AG09309 (cell line): ENCODE results near the gene CDK14.

Experiments used
- DNase-seq: peaks from one replicate; pipeline ENCODE4 v3.0.0-alpha.2; 2010; ENCODE audit warnings: low read depth
- H3K4me3 ChIP-seq: 2 replicates; pipeline ENCODE4 v1.5.1; 2011; ENCODE audit warnings: mild to moderate bottlenecking, low read depth, low read length, moderate library complexity; ENCODE audit not compliant: control insufficient read depth
- TF ChIP-seq, protein P1 (sequence below): IDR thresholded peaks from 2 replicates; pipeline ENCODE4 v1.5.1; 2011; ENCODE audit warnings: mild to moderate bottlenecking, low read depth, low read length, inconsistent platforms; ENCODE audit not compliant: insufficient read depth, control insufficient read depth; ENCODE audit errors: missing control alignments

Gene CDK14

DNA sequence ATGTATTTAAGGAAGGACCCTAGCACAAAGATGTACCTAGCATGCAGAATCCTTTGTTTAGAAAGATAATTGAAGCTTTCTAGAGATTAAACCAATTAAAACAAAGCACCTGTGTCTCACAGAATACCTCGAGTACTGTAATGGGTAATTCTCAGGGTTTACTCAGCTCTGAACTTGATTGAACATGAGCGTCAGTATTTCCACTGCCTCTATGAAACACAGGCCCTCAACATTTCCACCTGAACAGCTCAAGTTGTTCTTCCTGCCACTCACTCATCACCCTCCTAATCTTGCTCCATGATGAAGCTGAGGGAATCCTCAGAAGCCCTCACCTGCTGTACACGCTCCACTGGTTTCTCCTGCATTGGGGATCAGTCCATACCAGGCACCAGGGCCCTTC, 634.4 kb downstream of the CDK14 start:
- TF ChIP-seq, protein P1, sequence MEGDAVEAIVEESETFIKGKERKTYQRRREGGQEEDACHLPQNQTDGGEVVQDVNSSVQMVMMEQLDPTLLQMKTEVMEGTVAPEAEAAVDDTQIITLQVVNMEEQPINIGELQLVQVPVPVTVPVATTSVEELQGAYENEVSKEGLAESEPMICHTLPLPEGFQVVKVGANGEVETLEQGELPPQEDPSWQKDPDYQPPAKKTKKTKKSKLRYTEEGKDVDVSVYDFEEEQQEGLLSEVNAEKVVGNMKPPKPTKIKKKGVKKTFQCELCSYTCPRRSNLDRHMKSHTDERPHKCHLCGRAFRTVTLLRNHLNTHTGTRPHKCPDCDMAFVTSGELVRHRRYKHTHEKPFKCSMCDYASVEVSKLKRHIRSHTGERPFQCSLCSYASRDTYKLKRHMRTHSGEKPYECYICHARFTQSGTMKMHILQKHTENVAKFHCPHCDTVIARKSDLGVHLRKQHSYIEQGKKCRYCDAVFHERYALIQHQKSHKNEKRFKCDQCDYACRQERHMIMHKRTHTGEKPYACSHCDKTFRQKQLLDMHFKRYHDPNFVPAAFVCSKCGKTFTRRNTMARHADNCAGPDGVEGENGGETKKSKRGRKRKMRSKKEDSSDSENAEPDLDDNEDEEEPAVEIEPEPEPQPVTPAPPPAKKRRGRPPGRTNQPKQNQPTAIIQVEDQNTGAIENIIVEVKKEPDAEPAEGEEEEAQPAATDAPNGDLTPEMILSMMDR: no peak

DNA sequence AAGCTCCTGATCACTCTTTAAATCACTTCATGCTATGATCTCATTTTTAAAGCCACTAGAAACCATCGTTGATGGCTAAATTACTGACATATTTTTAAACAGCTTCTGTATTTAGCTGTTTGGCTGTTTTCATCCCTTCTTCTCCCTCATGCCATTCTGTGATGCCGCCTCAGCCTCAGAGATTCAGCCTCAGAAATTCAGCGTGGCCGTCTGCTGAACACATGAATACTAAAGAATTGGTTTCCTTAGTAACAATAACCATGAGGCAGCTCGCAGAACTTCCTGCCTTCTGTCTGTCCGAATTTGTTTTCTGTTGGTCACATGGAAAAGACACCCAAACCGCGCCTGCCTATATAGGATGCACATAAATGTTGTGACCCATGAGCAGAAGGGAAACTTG, 637.1 kb downstream of the CDK14 start:
- TF ChIP-seq, protein P1: no peak
- no peak for DNase-seq
- no peak overlapping the region for H3K4me3 ChIP-seq

More for the DNA sequence above, 634.4 kb downstream of the CDK14 start:
- no peak for DNase-seq
- H3K4me3 ChIP-seq: no peak overlapping the region

DNA sequence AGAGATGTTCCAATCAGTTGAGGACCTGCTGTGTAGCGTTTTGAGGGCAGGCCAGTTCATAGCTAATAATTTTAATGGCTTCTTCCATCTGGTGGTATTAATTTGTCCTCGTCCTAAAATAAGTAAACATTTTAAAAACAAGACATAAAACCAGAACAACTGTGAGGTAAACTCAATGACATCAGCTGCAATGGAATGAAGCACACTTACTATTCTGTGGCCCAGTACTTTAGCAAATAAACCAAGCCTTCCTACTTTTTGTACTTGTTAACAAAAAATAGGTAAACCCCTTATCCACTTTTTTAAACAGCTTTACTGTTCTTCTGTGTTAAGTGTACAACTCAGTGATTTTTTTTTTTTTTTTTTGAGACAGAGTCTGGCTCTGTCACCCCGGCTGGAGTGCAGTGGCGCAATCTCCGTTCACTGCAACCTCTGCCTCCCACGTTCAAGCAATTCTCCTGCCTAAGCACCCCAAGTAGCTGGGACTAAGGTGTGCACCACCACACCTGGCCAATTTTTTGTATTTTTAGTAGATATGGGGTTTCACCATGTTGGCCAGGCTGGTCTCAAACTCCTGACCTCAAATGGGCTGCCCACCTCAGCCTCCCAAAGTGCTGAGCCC, 639.2 kb downstream of the CDK14 start:
- DNase-seq: no peak
- TF ChIP-seq, protein P1: no peak
- H3K4me3 ChIP-seq: no peak overlapping the region

DNA sequence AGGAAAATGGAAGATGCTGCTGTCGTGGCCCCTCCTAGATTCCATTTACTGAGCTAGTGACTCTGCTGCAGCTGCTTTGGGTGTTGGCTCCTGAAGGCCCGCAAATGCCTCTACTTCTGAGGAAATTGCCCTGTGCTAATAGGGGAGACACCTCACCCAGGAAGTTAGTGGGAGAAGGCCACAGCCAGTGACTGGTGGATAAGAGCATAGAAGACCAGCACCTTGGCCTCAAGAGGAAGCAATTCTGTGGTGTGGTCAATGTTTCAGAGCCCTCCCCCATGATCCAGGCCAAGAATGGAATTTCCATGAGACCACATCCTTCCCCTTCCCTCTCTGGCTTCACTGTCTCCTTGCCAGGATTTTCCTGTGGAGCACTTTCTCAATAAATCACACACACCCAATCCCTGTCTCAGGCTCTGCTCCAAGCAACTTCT, 643.1 kb downstream of the CDK14 start:
- DNase-seq: no peak
- H3K4me3 ChIP-seq: no peak overlapping the region
- TF ChIP-seq, protein P1: no peak

DNA sequence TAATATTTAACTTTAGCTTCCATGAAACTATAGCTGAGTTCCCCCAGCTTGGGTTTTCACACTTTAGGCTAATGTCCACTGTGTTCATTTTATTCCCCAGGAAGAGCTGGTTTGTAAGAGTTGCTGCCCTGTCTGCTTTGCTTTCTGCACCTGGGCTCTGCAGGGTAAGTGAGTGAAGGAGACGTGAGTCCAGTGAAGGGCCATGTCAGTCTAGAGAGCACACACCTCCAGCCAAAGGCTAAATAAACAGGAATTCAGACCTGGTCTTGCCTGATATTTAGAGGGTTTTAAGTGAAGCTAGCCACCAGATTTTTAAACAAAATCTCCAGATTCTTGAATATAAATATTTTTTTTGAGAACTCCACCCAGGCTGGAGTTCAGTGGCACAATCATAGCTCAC, 643.7 kb downstream of the CDK14 start:
- TF ChIP-seq, protein P1: no peak
- no peak overlapping the region for H3K4me3 ChIP-seq
- DNase-seq: no peak

DNA sequence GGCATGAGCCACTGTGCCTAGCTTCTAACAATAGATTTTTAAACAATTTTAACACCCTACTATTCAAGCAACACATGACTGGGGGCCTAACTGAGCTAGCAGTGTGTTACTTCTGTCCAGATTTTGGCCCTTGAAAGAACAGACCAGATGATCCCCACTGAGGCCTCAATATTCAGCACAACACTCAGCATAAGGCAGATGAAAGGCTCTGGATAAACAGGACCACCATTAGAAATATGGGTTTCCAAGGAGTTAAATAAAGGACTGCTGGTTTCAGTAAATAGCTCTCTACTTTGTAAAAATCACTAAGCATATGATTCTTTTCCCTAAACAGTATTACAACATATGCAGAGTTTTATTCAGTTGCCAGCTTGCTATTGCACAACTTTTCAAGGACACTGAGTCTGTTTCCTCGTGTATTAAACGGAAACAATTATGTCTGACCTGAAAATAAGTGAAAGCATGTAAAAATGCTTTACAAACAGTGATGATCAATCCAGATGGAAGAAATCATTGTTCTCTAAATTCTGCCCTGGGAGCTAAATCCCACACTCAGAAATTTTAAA, 644.3 kb downstream of the CDK14 start:
- TF ChIP-seq, protein P1: no peak
- DNase-seq: no peak
- H3K4me3 ChIP-seq: no peak overlapping the region
